Memory B cell (primary cell): ENCODE results near the gene LPP.

Source experiments
- ATAC-seq: fragments of 150-1000 bp; cut with Tn5 transposase; 2 replicates; pipeline ENCODE4 v1.10.0; 2021; ENCODE audit warnings: low read depth, mild to moderate bottlenecking, moderate library complexity
- DNase-seq, 2 donors: peaks; one replicate each; pipeline ENCODE4 v3.0.0; 2022; ENCODE audit warnings: low spot score in 2 of 2
- H3K27ac Mint-ChIP-seq: one replicate; pipeline ENCODE4 v1.8.0; 2022; ENCODE audit warnings: mild to moderate bottlenecking, moderate library complexity, mixed read lengths
- H3K27me3 Mint-ChIP-seq: one replicate; pipeline ENCODE4 v1.8.0; 2022; ENCODE audit warnings: mixed read lengths
- H3K36me3 Mint-ChIP-seq: one replicate; pipeline ENCODE4 v1.8.0; 2022; ENCODE audit warnings: mild to moderate bottlenecking, mixed read lengths
- H3K4me1 Mint-ChIP-seq: one replicate; pipeline ENCODE4 v1.8.0; 2022; ENCODE audit warnings: mixed read lengths
- H3K4me3 Mint-ChIP-seq: one replicate; pipeline ENCODE4 v1.8.0; 2022; ENCODE audit warnings: mild to moderate bottlenecking, moderate library complexity, mixed read lengths
- H3K9me3 Mint-ChIP-seq: one replicate; pipeline ENCODE4 v1.8.0; 2022; ENCODE audit warnings: mixed read lengths

Gene LPP, protein sequence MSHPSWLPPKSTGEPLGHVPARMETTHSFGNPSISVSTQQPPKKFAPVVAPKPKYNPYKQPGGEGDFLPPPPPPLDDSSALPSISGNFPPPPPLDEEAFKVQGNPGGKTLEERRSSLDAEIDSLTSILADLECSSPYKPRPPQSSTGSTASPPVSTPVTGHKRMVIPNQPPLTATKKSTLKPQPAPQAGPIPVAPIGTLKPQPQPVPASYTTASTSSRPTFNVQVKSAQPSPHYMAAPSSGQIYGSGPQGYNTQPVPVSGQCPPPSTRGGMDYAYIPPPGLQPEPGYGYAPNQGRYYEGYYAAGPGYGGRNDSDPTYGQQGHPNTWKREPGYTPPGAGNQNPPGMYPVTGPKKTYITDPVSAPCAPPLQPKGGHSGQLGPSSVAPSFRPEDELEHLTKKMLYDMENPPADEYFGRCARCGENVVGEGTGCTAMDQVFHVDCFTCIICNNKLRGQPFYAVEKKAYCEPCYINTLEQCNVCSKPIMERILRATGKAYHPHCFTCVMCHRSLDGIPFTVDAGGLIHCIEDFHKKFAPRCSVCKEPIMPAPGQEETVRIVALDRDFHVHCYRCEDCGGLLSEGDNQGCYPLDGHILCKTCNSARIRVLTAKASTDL

DNA sequence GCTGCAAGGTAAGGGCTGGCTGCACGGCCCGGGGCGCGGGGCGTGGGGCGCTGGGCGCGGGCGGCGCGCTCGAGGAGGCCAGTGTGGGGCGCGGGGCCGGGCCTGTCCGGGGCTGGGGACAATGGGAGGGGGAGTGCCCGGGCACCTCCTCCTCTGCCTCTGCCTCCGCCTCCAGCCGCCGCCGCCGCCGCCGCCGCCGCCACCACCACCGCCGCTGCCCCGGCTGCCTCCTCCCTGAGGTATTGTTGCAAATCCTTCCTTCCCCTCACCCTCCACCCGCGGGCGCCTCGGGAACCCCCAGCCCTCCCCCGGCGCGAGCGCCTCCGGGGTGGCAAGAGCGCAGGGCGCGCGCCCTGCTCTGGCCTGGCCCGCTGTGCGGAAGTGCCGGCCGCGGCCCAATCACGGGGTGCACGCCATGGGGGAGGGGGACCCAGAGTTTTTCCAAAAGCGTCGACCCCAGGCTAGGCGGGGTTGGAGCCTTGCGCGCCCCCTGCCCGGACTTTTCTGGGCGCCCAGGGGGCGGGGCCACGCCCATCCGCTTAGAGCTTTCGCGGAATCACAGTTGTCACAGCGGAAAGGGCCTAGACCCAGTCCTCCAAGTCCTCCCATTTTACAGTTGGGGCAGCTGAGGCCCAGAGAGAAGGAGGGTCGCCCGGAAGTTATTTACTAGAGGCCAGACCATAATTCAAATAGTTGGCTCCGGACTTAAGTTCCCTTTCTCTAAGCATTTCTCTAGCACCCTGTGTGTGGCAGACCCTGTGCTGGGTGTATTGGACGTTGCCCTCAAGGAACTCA, at the start of gene LPP:
TSS of gene LPP (plus strand) at position 144 of the 795 bp plus-strand sequence. CDS start 251,964 bp downstream, outside the sequence.
- peak; percentile 87 to 88 for DNase-seq
- Mint-ChIP-seq H3K27ac (peak within 1 kb of the TSS; percentile 92), H3K27me3 (no peaks in the 10 kb centered on the region), H3K9me3 (no peaks in the 10 kb centered on the region), H3K4me1 (peaks cover 38% of the 10 kb centered on the region), H3K4me3 (peak within 1 kb of the TSS; percentile 97), H3K36me3 (no peaks in the 10 kb centered on the region)
- ATAC-seq = peak; percentile 92

DNA sequence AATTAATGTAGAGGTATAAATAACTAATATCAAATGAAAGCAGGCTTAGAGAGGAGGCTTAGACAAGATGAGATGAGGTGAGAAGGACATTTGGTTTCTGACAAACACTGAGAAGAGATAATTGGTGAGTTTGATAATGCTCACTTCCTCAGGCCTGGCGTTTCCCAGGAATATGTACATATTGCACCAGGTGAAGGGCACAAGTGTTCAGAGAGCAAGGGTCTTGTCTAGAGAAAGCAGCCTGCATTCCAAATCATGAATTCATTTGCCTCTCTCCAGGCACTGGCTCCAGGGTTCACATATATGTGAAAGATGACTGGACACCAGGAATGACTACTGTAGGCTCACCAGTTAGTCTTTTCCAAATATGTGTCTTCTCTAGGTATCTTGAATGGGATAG, 48.0 kb upstream of the LPP start:
- Mint-ChIP-seq H3K4me3 (no peak overlapping the region), H3K27me3 (peaks cover 1% of the 10 kb centered on the region), H3K9me3 (no peaks in the 10 kb centered on the region), H3K36me3 (no peaks in the 10 kb centered on the region), H3K4me1 (peaks cover 20% of the 10 kb centered on the region), H3K27ac (no peak overlapping the region)
- no peak for ATAC-seq
- DNase-seq = no peak

DNA sequence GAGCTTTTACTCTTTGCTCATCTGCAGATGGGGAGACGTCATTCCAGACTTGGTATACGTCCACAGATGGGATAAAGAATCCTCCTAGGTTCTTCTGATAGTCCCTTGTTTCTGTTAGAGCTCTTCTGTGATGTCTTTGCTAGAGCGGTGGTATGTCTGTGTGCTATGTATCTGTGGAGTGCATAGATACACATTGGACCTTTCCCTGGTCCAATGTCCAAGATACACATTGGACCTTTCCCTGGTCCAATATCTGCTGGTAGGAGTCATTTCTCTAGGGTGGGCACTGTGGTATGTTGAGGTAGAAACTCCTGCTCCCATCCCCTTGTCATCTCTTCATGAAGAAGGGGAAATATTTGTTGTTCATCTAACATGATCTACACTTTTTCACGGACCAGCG, 47.5 kb upstream of the LPP start:
- Mint-ChIP-seq H3K9me3 (no peaks in the 10 kb centered on the region), H3K27ac (no peak overlapping the region), H3K27me3 (peaks cover 1% of the 10 kb centered on the region), H3K4me1 (peaks cover 22% of the 10 kb centered on the region), H3K4me3 (no peak overlapping the region), H3K36me3 (no peaks in the 10 kb centered on the region)
- DNase-seq (no peak), ATAC-seq (no peak)

DNA sequence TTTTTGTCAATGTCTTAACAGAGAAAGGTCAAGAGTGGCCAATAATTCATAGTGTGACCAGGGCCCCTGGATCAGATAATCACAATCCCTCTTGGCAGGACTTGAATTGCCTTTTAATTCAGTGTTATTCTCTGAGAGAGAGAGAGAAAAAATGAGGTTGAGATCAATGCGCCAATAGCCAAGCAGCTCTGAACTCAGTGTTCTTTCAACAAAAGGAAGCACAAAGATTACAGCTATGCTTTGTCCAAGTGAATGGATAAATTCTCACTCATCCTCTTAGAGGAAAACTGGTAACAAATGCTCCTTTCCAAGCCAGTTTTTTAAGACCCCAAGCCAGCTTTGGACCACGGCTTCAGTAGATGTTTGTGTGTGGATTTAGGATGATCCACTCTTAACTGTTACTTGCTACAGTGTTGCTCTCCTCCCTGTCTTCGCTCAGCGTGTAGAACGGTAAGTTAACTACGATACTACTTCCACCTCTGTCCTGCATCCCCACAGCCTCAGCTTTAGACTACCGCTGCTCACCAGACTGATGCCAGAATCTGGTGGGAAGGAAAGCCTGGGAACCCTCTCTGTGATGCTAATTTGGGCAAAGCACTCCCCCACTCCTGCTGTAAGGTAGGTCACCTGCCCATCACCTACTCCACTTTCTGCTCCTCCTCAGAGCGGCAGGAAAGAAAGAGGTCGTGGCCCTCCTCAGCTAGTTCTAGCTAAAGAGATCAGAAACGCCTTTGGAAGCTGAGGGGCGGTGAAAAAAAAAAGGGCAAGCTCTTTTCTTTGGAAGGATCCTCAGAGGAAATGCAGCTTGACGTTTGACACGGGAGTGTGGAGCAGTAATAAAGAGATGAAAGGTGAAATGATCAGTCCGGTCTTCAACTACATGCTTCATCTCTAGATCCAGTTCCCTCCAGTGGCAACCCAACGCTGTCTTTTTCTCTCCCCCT, 46.8 kb upstream of the LPP start:
- H3K4me1 Mint-ChIP-seq = peaks cover 22% of the 10 kb centered on the region
- no peak overlapping the region for H3K4me3 Mint-ChIP-seq
- DNase-seq (no peak), ATAC-seq (no peak)
- no peaks in the 10 kb centered on the region for H3K9me3 Mint-ChIP-seq
- peaks cover 1% of the 10 kb centered on the region for H3K27me3 Mint-ChIP-seq
- H3K27ac Mint-ChIP-seq = no peak overlapping the region
- no peaks in the 10 kb centered on the region for H3K36me3 Mint-ChIP-seq

DNA sequence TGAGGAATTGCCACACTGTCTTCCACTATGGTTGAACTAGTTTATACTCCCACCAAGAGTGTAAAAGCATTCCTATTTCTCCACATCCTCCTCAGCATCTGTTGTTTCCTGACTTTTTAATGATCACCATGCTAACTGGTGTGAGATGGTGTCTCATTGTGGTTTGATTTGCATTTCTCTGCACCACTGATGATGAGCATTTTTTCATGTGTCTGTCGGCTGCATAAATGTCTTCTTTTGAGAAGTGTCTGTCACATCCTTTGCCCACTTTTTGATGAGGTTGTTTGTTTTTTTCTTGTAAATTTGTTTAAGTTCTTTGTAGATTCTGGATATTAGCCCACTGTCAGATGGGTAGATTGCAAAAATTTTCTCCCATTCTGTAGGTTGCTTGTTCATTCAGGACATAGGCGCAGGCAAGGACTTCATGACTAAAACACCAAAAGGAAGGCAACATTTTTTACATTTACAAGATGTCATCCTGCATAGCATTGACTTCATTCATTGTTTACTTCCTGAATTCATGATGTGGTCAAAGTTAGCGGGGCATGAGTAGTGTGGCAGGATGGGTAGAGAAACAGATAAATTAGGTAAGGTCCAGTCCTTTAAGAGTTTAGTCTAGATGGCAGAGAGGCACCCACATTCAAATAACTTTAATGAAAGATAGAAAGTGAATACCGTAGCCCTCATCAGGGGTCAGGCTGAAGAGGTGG, 45.1 kb upstream of the LPP start:
- DNase-seq (no peak), ATAC-seq (peak; percentile 93)
- Mint-ChIP-seq H3K4me1 (peaks cover 22% of the 10 kb centered on the region), H3K27me3 (peaks cover 1% of the 10 kb centered on the region), H3K27ac (peak overlapping the region; percentile 22), H3K4me3 (peak overlapping the region; percentile 24), H3K36me3 (no peaks in the 10 kb centered on the region), H3K9me3 (no peaks in the 10 kb centered on the region)

DNA sequence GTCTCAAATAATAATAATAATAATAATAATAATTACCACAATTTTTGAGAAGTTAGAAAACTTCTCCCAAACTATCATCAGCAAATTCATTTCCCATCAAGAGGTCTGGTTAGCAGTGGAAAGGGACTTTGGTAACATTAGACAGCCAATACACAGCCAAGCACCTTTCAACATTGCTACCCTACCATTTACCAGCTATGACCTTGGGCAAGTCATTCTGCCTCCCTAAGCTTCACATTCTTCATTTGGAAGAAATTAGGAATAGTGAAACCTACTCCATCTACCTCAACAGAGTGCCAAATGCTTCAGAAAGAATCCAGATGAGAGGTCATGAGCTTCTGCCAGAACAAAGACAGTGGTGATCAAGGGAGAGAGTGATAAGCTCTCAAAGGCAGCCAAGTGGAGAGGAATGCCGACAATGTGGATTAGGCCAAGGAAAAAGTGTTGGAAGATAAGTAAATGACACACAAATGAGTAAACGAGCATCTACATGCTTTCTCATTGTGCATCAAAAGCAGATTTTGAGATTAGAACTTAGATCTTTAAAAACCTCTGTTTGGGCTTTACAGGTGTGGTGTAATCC, 42.9 kb upstream of the LPP start:
- Mint-ChIP-seq H3K36me3 (no peaks in the 10 kb centered on the region), H3K4me1 (peaks cover 21% of the 10 kb centered on the region), H3K27ac (no peak overlapping the region), H3K4me3 (no peak overlapping the region), H3K27me3 (peaks cover 1% of the 10 kb centered on the region), H3K9me3 (no peaks in the 10 kb centered on the region)
- DNase-seq (no peak), ATAC-seq (no peak)

DNA sequence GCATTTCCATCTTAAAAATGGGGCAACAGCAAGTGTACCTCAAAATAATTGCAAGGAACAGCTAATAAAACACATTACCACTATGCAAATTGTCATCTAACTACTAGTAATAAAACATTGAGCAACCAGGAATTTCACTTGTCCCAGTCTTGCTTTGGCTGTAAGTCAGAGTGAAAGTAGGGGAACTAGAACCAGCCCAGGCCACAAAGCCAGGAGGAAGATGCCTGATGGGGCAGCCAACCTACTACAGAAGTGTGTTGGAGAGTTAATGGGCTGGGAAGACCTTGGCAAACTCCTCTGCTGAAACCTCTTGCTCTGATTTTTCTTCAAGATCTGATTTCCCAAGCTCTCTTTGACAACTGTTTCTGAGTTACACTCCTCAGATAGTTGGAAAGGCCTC, 40.2 kb upstream of the LPP start:
- no peak for DNase-seq
- Mint-ChIP-seq H3K36me3 (no peaks in the 10 kb centered on the region), H3K27me3 (no peaks in the 10 kb centered on the region), H3K27ac (no peak overlapping the region), H3K4me1 (peaks cover 16% of the 10 kb centered on the region), H3K4me3 (no peak overlapping the region), H3K9me3 (no peaks in the 10 kb centered on the region)
- no peak for ATAC-seq

DNA sequence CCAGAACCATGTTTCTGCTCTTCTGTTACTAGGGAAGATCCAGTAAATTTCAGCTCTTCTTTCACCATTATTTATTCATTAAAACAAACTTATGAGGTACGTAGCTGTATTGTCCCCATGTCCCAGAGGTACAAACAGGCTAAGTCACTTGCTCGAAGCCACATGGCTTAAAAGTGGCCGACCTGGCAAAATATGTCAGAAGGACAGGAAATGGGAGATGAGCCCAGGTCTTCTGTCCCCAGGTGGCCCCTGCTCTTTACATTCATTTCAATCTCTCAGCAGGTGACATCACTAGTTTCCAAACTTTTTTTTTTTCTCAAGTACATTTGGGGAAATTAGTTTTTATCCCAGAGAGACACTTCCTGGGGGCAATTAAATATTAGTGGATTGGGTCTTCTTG, 34.1 kb upstream of the LPP start:
- Mint-ChIP-seq H3K27ac (no peak overlapping the region), H3K4me1 (peaks cover 14% of the 10 kb centered on the region), H3K36me3 (no peaks in the 10 kb centered on the region), H3K27me3 (no peaks in the 10 kb centered on the region), H3K4me3 (no peak overlapping the region), H3K9me3 (no peaks in the 10 kb centered on the region)
- no peak for ATAC-seq
- no peak for DNase-seq

DNA sequence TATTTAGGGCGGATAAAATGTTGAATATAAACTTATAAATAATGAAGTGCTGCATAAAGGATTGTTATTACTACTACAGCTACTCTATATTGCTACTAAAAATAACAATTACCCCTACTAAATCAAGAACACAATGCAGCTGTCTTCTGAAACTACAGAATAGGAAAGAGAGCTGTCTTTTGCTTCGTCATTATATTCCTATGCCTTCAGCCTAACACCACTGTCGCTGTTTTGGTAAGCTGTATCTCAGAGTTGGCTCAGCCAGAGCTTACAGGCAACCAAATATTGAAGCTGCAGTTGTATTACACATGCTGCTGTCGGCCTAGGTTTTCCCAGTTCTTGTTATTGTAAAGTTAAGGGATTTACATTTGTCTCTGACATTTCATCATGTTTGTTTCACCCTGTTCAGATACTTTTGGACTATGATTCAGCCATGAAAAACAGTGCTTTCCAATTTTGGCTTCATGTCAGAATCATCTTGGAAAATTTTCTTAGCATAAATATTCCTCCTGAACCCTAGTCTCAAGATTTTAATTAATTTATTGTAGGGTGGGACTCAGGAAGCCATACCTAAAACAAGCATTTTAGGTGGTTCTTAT, 31.3 kb upstream of the LPP start:
- Mint-ChIP-seq H3K27ac (no peak overlapping the region), H3K27me3 (no peaks in the 10 kb centered on the region), H3K36me3 (no peaks in the 10 kb centered on the region), H3K4me1 (peaks cover 14% of the 10 kb centered on the region), H3K9me3 (no peaks in the 10 kb centered on the region), H3K4me3 (no peak overlapping the region)
- ATAC-seq (no peak), DNase-seq (no peak)

DNA sequence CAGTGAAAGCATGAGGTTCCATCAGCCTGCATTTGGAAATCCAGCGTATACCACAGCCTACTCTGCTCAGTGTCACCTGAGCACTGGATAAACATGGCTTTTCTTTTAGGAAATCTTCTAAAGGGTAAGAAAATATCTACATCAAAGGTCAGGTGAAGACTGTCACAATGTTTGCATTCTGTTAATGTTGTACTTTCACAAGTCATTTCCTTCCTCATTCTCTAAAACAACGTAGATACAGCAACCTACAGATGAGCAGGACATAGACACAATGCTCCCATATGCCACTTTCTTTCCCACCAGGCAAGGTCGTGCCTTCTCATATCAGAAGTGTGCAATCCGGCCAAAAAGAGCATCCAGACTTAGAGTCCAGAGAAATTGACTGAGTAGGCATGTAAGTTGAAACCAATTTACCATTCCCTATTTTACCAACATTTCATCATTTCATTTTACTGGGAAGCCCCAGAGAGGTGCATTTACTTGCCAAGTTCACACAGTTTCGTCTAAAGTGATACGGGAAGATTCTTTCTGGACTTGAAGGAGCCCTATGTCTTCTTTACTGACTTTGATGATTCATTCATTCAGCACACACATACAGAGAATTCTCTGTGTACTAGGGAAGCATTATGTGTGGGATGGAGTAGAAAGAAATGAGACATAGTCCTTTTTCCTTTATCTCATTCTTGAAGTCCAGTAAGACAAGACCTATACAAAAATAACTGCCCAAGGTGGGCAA, 30.6 kb upstream of the LPP start:
- Mint-ChIP-seq H3K9me3 (no peaks in the 10 kb centered on the region), H3K36me3 (no peaks in the 10 kb centered on the region), H3K4me3 (peak overlapping the region; percentile 52), H3K27me3 (no peaks in the 10 kb centered on the region), H3K4me1 (peaks cover 14% of the 10 kb centered on the region), H3K27ac (no peak overlapping the region)
- DNase-seq (no peak), ATAC-seq (peak; percentile 78)

DNA sequence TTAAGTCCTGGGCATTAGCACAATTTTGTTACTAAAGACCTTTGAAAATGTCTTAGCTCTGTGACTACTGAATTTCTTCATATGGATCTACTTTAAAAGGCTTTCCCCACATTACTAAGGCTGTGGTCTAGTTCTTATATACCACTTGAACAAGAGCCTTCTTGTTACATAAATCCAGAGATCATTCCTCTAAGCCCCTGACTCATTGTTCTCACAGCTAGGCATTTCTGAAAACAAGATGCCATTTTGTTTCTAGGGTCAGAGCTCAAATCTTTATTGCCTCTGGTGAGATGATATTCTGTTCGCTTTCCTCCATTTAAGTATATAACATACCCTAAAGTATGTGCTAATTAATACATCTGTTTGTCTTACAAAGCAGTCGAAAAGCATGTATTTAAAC, 29.8 kb upstream of the LPP start:
- no peak for DNase-seq
- Mint-ChIP-seq H3K27ac (no peak overlapping the region), H3K36me3 (no peaks in the 10 kb centered on the region), H3K4me3 (no peak overlapping the region), H3K27me3 (no peaks in the 10 kb centered on the region), H3K4me1 (peaks cover 14% of the 10 kb centered on the region), H3K9me3 (no peaks in the 10 kb centered on the region)
- ATAC-seq = no peak

DNA sequence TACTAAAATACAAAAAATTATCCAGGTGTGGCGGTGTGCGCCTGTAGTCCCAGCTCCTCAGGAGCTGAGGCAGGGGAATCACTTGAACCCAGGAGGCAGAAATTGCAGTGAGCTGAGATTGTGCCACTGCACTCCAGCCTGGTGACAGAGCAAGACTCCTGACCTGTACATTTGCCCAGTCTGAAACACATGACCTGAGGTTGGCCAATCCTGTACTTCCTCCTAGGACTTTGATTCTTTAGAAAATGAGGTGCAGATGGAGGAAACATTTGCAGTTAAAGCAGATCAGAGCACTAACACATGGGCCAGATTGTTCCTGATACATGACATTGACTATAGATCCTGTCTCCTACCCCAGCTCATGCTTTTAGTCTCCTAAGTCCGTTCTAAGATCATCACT, 28.9 kb upstream of the LPP start:
- DNase-seq = no peak
- Mint-ChIP-seq H3K27ac (no peak overlapping the region), H3K27me3 (no peaks in the 10 kb centered on the region), H3K36me3 (no peaks in the 10 kb centered on the region), H3K4me1 (peaks cover 14% of the 10 kb centered on the region), H3K9me3 (no peaks in the 10 kb centered on the region), H3K4me3 (no peak overlapping the region)
- ATAC-seq = no peak
